OCI-LY3 (cell line): ENCODE measurements around the gene ZSCAN25.
"Not testable (repeated sequence)": the region's sequence is repeated elsewhere in the genome, so short reads cannot be mapped to it uniquely, and the experiment has no call there.

Experiments used
- H2AFZ ChIP-seq: fragments of 200-600, 300-600 bp; shearing (Covaris generic); 2 replicates; pipeline ENCODE4 v1.6.0; 2014; ENCODE audit warnings: antibody characterized with exemption, low read depth, low read length
- H3K27ac ChIP-seq: fragments of 200-600, 300-600 bp; sonication (generic); 2 replicates; pipeline ENCODE4 v1.5.1; 2014; ENCODE audit warnings: mild to moderate bottlenecking, low read length, moderate library complexity, mixed read lengths
- H3K27me3 ChIP-seq: fragments of 200-600, 300-600 bp; sonication (generic); 2 replicates; pipeline ENCODE4 v1.6.1; 2014; ENCODE audit warnings: low read depth, low read length, mixed read lengths
- H3K36me3 ChIP-seq: fragments of 200-600, 300-600 bp; sonication (generic); replicated peaks from 2 replicates; pipeline ENCODE3; 2014; ENCODE audit warnings: low read depth, low read length, mixed read lengths
- H3K4me1 ChIP-seq: fragments of 300-600, 200-600 bp; sonication (generic); 2 replicates; pipeline ENCODE4 v1.6.1; 2014; ENCODE audit warnings: low read length, mixed read lengths
- H3K4me2 ChIP-seq: fragments of 200-600, 300-600 bp; sonication (generic); 2 replicates; pipeline ENCODE4 v1.6.1; 2014; ENCODE audit warnings: low read length, mixed read lengths
- H3K4me3 ChIP-seq: fragments of 300-600, 200-600 bp; sonication (generic); 2 replicates; pipeline ENCODE4 v1.5.1; 2014; ENCODE audit warnings: antibody characterized with exemption, mild to moderate bottlenecking, low read length, moderate library complexity
- H3K79me2 ChIP-seq: fragments of 300-600, 200-600 bp; shearing (Covaris generic); 2 replicates; pipeline ENCODE4 v1.6.1; 2014; ENCODE audit warnings: mild to moderate bottlenecking, low read length, mixed read lengths
- H3K9ac ChIP-seq: fragments of 300-600, 200-600 bp; shearing (Covaris generic); 2 replicates; pipeline ENCODE4 v1.6.0; 2014; ENCODE audit warnings: mild to moderate bottlenecking, low read length, moderate library complexity
- H3K9me3 ChIP-seq: fragments of 200-600, 300-600 bp; shearing (Covaris generic); 2 replicates; pipeline ENCODE4 v1.6.1; 2014; ENCODE audit warnings: low read length, mixed read lengths; ENCODE audit not compliant: insufficient read depth
- H4K20me1 ChIP-seq: fragments of 200-600, 300-600 bp; sonication (generic); 2 replicates; pipeline ENCODE4 v1.6.1; 2016; ENCODE audit warnings: low read length, mixed read lengths; ENCODE audit not compliant: insufficient read depth
- CTCF ChIP-seq: fragments of 200-600, 300-600 bp; sonication (generic); IDR thresholded peaks from 2 replicates; pipeline ENCODE4 v1.5.1; 2014; ENCODE audit warnings: antibody characterized with exemption, low read length, low read depth
- EZH2phosphoT487 ChIP-seq: fragments of 200-600 bp; shearing (Covaris generic); IDR thresholded peaks from 2 replicates; pipeline ENCODE4 v1.6.1; 2018; ENCODE audit warnings: antibody characterized with exemption, mixed run types, low read depth

Gene ZSCAN25

GRCh38 chr7:99579281-99579955 is 37.3 kb upstream of the ZSCAN25 start:
- Histone ChIP-seq H3K4me1 (no peaks in the 10 kb centered on the region), H2AFZ (no peak overlapping the region), H3K9me3 (no peaks in the 10 kb centered on the region), H3K36me3 (no peaks in the 10 kb centered on the region), H3K4me2 (no peak overlapping the region), H3K9ac (no peak overlapping the region), H3K79me2 (no peaks in the 10 kb centered on the region), H4K20me1 (no peaks in the 10 kb centered on the region), H3K4me3 (no peak overlapping the region), H3K27ac (no peak overlapping the region), H3K27me3 (no peaks in the 10 kb centered on the region)
- TF ChIP-seq CTCF: no peak
- TF ChIP-seq EZH2phosphoT487: no peak

- no peak for TF ChIP-seq CTCF
- no peak for TF ChIP-seq EZH2phosphoT487
- Histone ChIP-seq H3K4me1 (no peaks in the 10 kb centered on the region), H3K9me3 (no peaks in the 10 kb centered on the region), H4K20me1 (no peaks in the 10 kb centered on the region), H3K36me3 (no peaks in the 10 kb centered on the region), H3K4me3 (peak overlapping the region; percentile 43; the same call in 1 of the 2 replicates), H3K79me2 (no peaks in the 10 kb centered on the region), H3K9ac (no peak overlapping the region), H2AFZ (no peak overlapping the region), H3K27ac (no peak overlapping the region), H3K27me3 (no peaks in the 10 kb centered on the region), H3K4me2 (peak overlapping the region; percentile 24)
Observed at GRCh38 chr7:99579956-99580777, 36.6 kb upstream of the ZSCAN25 start.

GRCh38 chr7:99580778-99581332 is 35.9 kb upstream of the ZSCAN25 start:
- Histone ChIP-seq H3K4me3 (peak overlapping the region; percentile 43; the same call in 1 of the 2 replicates), H3K4me2 (peak overlapping the region; percentile 24; the same call in 1 of the 2 replicates)
- not testable (repeated sequence) for H3K79me2 ChIP-seq, H3K9ac ChIP-seq, H3K27me3 ChIP-seq, H3K36me3 ChIP-seq, H2AFZ ChIP-seq, H3K27ac ChIP-seq, H3K9me3 ChIP-seq, H3K4me1 ChIP-seq, H4K20me1 ChIP-seq

GRCh38 chr7:99588868-99589267 is 27.9 kb upstream of the ZSCAN25 start:
- H3K4me1 ChIP-seq: no peaks in the 10 kb centered on the region
- no peak for TF ChIP-seq EZH2phosphoT487
- TF ChIP-seq CTCF: no peak
- no peak overlapping the region for H3K4me3 ChIP-seq

More at GRCh38 chr7:99588868-99589267, 27.9 kb upstream of the ZSCAN25 start:
- H3K27ac ChIP-seq: no peak overlapping the region
- no peak overlapping the region for H2AFZ ChIP-seq
- H3K27me3 ChIP-seq: no peaks in the 10 kb centered on the region
- H3K9ac ChIP-seq: no peak overlapping the region
- H3K4me2 ChIP-seq: no peak overlapping the region
- H3K36me3 ChIP-seq: no peaks in the 10 kb centered on the region
- H4K20me1 ChIP-seq: no peaks in the 10 kb centered on the region
- H3K79me2 ChIP-seq: no peaks in the 10 kb centered on the region
- H3K9me3 ChIP-seq: no peaks in the 10 kb centered on the region
